HepG2 (cell line): ENCODE data around the gene ADGRV1. TPM values are rescaled to one million over a fixed set of nuclear protein-coding genes. Genes with fewer than 3 reads are reported as not detected.

Experiments
- ARID4A ChIP-seq: sonication (generic); formaldehyde crosslinking; IDR thresholded peaks from 2 replicates; pipeline ENCODE4 v1.5.0; 2020; ENCODE audit warnings: mild to moderate bottlenecking, missing genetic modification reagents, borderline replicate concordance
- BHLHE40 ChIP-seq: IDR thresholded peaks from 2 replicates; pipeline ENCODE4 v1.6.1; 2011; ENCODE audit warnings: low read length, improper control_type of control experiment
- FOXK2 ChIP-seq: fragments of 450-650 bp; IDR thresholded peaks from 2 replicates; pipeline ENCODE4 v1.6.1; 2016
- FOXO1 ChIP-seq: sonication (generic); formaldehyde crosslinking; IDR thresholded peaks from 2 replicates; pipeline ENCODE4 v1.4.0; 2020; ENCODE audit warnings: missing genetic modification reagents
- HDAC2 ChIP-seq: sonication (generic); formaldehyde crosslinking; IDR thresholded peaks from 2 replicates; pipeline ENCODE4 v1.4.0; 2020; ENCODE audit warnings: missing genetic modification reagents
- HOXA7 ChIP-seq: sonication (generic); formaldehyde crosslinking; IDR thresholded peaks from 2 replicates; pipeline ENCODE4 v1.8.1; 2022; ENCODE audit warnings: mild to moderate bottlenecking, missing genetic modification reagents, moderate library complexity
- KDM2A ChIP-seq: sonication (generic); formaldehyde crosslinking; IDR thresholded peaks from 2 replicates; pipeline ENCODE4 v1.4.0; 2020; ENCODE audit warnings: low read depth, missing genetic modification reagents, borderline replicate concordance
- MED1 ChIP-seq: sonication (generic); formaldehyde crosslinking; IDR thresholded peaks from 2 replicates; pipeline ENCODE4 v1.4.0; 2020; ENCODE audit warnings: missing genetic modification reagents
- MIER3 ChIP-seq: IDR thresholded peaks from 2 replicates; pipeline ENCODE4 v1.6.1; 2016; ENCODE audit warnings: missing compliant biosample characterization, borderline replicate concordance
- TCF7 ChIP-seq: sonication (generic); IDR thresholded peaks from 2 replicates; pipeline ENCODE4 v1.6.1; 2016; ENCODE audit warnings: antibody characterized with exemption, low read depth
- ZMYM4 ChIP-seq: sonication (generic); formaldehyde crosslinking; IDR thresholded peaks from 2 replicates; pipeline ENCODE4 v1.8.1; 2023; ENCODE audit warnings: mild to moderate bottlenecking, missing genetic modification reagents
- ZNF12 ChIP-seq: sonication (generic); formaldehyde crosslinking; IDR thresholded peaks from 2 replicates; pipeline ENCODE4 v1.5.0; 2020; ENCODE audit warnings: missing genetic modification reagents
- ZNF234 ChIP-seq: sonication (generic); formaldehyde crosslinking; conservative IDR thresholded peaks from 2 replicates; pipeline ENCODE4 v1.5.1; 2020; ENCODE audit warnings: mild to moderate bottlenecking, missing genetic modification reagents
- ZNF264 ChIP-seq: sonication (generic); formaldehyde crosslinking; IDR thresholded peaks from 2 replicates; pipeline ENCODE4 v1.4.0; 2020; ENCODE audit warnings: missing genetic modification reagents
- ZNF326 ChIP-seq: sonication (generic); formaldehyde crosslinking; IDR thresholded peaks from 2 replicates; pipeline ENCODE4 v1.4.0; 2020; ENCODE audit warnings: missing genetic modification reagents, borderline replicate concordance
- ZNF350 ChIP-seq: sonication (generic); formaldehyde crosslinking; IDR thresholded peaks from 2 replicates; pipeline ENCODE4 v1.4.0; 2020; ENCODE audit warnings: mild to moderate bottlenecking, low read depth, missing genetic modification reagents, borderline replicate concordance
- ZNF44 ChIP-seq: sonication (generic); formaldehyde crosslinking; IDR thresholded peaks from 2 replicates; pipeline ENCODE4 v1.5.1; 2020; ENCODE audit warnings: mild to moderate bottlenecking, missing genetic modification reagents
- ZNF792 ChIP-seq: IDR thresholded peaks from 2 replicates; pipeline ENCODE4 v1.6.1; 2016
- polyA plus RNA-seq, 8 experiments: library from polyadenylated mRNA; depleted of rRNA in 3 of 8; stranded (reverse) in 7 of 8; unstranded in 1 of 8; fragments of >200 nt; fragmentation: Illumina TruSeq in 4 of 8; extraction: Trizol in 4 of 8; gene quantifications; 2 replicates each; pipeline versions ENCODE4 v1.2.1 to v1.2.3, GENCODE V29; 2011 to 2016; ENCODE audit warnings: low read depth in 4 of 8, missing spikeins in 1 of 8, mixed read lengths in 1 of 8; ENCODE audit not compliant: insufficient read depth in 1 of 8
- total RNA-seq, 5 experiments: library from RNA; depleted of rRNA; stranded (reverse); fragments of >200 nt; fragmentation: Illumina TruSeq; extraction: Trizol; gene quantifications; 2 replicates each; pipeline ENCODE4 v1.2.3, GENCODE V29; 2016; ENCODE audit warnings: low read depth in 1 of 5
- TF ChIP-seq, protein P1 (sequence below): sonication (generic); formaldehyde crosslinking; IDR thresholded peaks from 2 replicates; pipeline ENCODE4 v1.4.0; 2020; ENCODE audit warnings: mild to moderate bottlenecking, missing genetic modification reagents
- TF ChIP-seq, protein P2 (sequence below): sonication (generic); formaldehyde crosslinking; IDR thresholded peaks from 2 replicates; pipeline ENCODE4 v1.5.0; 2020; ENCODE audit warnings: missing genetic modification reagents
- TF ChIP-seq, protein P3 (sequence below): sonication (generic); formaldehyde crosslinking; IDR thresholded peaks from 2 replicates; pipeline ENCODE4 v1.5.0; 2020; ENCODE audit warnings: mild to moderate bottlenecking, missing genetic modification reagents, borderline replicate concordance

Gene ADGRV1
- total and polyA plus RNA-seq, 2 of the 13 experiments (the other 11 are each of a cell fraction or from before 2014, with no cell fraction given), result 1.7 to 3.9 TPM

GRCh38 chr5:90558344-90559192 is at the start of gene ADGRV1 (continued):
- no peak for TF ChIP-seq HDAC2 (CRISPR knock-in tag)
- no peak for TF ChIP-seq TCF7
- no peak for TF ChIP-seq ZNF12 (CRISPR knock-in tag)
- no peak for TF ChIP-seq ZNF326
- no peak for TF ChIP-seq ZNF792 (CRISPR knock-in tag)
- no peak for TF ChIP-seq ZNF350 (CRISPR knock-in tag)
- 0 out of 2 replicates have a peak, but pooled peaks have one; percentile 16 for TF ChIP-seq ZMYM4 (CRISPR knock-in tag)
- TF ChIP-seq ZNF234, result no peak
- TF ChIP-seq ZNF264 (CRISPR knock-in tag), result no peak
- TF ChIP-seq MED1 (CRISPR knock-in tag), result no peak
- TF ChIP-seq BHLHE40, result peak; percentile 73
- no peak for TF ChIP-seq MIER3 (CRISPR knock-in tag)
- no peak for TF ChIP-seq FOXO1 (CRISPR knock-in tag)
- TF ChIP-seq, protein P1, sequence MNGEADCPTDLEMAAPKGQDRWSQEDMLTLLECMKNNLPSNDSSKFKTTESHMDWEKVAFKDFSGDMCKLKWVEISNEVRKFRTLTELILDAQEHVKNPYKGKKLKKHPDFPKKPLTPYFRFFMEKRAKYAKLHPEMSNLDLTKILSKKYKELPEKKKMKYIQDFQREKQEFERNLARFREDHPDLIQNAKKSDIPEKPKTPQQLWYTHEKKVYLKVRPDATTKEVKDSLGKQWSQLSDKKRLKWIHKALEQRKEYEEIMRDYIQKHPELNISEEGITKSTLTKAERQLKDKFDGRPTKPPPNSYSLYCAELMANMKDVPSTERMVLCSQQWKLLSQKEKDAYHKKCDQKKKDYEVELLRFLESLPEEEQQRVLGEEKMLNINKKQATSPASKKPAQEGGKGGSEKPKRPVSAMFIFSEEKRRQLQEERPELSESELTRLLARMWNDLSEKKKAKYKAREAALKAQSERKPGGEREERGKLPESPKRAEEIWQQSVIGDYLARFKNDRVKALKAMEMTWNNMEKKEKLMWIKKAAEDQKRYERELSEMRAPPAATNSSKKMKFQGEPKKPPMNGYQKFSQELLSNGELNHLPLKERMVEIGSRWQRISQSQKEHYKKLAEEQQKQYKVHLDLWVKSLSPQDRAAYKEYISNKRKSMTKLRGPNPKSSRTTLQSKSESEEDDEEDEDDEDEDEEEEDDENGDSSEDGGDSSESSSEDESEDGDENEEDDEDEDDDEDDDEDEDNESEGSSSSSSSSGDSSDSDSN (CRISPR knock-in tag), result 0 out of 2 replicates have a peak, but pooled peaks have one; percentile 32
- no peak for TF ChIP-seq HOXA7
- TF ChIP-seq ARID4A (CRISPR knock-in tag), result no peak
- TF ChIP-seq, protein P2, sequence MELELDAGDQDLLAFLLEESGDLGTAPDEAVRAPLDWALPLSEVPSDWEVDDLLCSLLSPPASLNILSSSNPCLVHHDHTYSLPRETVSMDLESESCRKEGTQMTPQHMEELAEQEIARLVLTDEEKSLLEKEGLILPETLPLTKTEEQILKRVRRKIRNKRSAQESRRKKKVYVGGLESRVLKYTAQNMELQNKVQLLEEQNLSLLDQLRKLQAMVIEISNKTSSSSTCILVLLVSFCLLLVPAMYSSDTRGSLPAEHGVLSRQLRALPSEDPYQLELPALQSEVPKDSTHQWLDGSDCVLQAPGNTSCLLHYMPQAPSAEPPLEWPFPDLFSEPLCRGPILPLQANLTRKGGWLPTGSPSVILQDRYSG (CRISPR knock-in tag), result no peak
- no peak for TF ChIP-seq ZNF44 (CRISPR knock-in tag)
- TF ChIP-seq, protein P3, sequence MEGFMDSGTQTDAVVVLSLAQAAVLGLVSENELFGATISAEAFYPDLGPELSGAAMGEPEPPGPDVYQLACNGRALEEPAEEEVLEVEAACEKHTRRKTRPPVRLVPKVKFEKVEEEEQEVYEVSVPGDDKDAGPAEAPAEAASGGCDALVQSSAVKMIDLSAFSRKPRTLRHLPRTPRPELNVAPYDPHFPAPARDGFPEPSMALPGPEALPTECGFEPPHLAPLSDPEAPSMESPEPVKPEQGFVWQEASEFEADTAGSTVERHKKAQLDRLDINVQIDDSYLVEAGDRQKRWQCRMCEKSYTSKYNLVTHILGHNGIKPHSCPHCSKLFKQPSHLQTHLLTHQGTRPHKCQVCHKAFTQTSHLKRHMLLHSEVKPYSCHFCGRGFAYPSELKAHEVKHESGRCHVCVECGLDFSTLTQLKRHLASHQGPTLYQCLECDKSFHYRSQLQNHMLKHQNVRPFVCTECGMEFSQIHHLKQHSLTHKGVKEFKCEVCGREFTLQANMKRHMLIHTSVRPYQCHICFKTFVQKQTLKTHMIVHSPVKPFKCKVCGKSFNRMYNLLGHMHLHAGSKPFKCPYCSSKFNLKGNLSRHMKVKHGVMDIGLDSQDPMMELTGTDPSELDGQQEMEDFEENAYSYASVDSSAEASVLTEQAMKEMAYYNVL, result no peak
- 0 out of 2 replicates have a peak, but pooled peaks have one; percentile 38 for TF ChIP-seq FOXK2
- peak; percentile 34; the same call in 1 of the 2 replicates for TF ChIP-seq KDM2A (CRISPR knock-in tag)
